HG02678 (cell line): ENCODE measurements around the gene DTX1.

Experiments
- ATAC-seq: cut with Tn5 transposase; IDR thresholded peaks from one replicate; pipeline ENCODE4 v1.9.1; 2021; ENCODE audit warnings: mild to moderate bottlenecking, moderate library complexity; ENCODE audit not compliant: unreplicated experiment

DTX1 gene

GRCh38 chr12:113092607-113093408, 36.3 kb downstream of the DTX1 start:
- peak; percentile 38 for ATAC-seq

GRCh38 chr12:113093409-113094101, 37.0 kb downstream of the DTX1 start:
- no peak for ATAC-seq

- no peak for ATAC-seq
Measured at GRCh38 chr12:113094738-113095137, 38.2 kb downstream of the DTX1 start.

GRCh38 chr12:113095405-113095804, 38.9 kb downstream of the DTX1 start:
- no peak for ATAC-seq

GRCh38 chr12:113096675-113097461, 40.3 kb downstream of the DTX1 start:
- ATAC-seq = no peak

- no peak for ATAC-seq
Measured at GRCh38 chr12:113097716-113098440, 41.3 kb downstream of the DTX1 start.

- peak; percentile 71 for ATAC-seq
Measured at GRCh38 chr12:113098441-113099028, 42.0 kb downstream of the DTX1 start.

GRCh38 chr12:113099364-113099763, 42.8 kb downstream of the DTX1 start:
- no peak for ATAC-seq

GRCh38 chr12:113099764-113100163, 43.2 kb downstream of the DTX1 start:
- ATAC-seq = no peak

- no peak for ATAC-seq
Measured at GRCh38 chr12:113101751-113102150, 45.2 kb downstream of the DTX1 start.

GRCh38 chr12:113102811-113103210, 46.3 kb downstream of the DTX1 start:
- no peak for ATAC-seq

- no peak for ATAC-seq
Measured at GRCh38 chr12:113103756-113104450, 47.4 kb downstream of the DTX1 start.

GRCh38 chr12:113104953-113105510, 48.5 kb downstream of the DTX1 start:
- ATAC-seq = no peak

- no peak for ATAC-seq
Measured at GRCh38 chr12:113105606-113106271, 49.2 kb downstream of the DTX1 start.

- ATAC-seq = no peak
Measured at GRCh38 chr12:113106361-113106760, 49.8 kb downstream of the DTX1 start.

- no peak for ATAC-seq
Measured at GRCh38 chr12:113108308-113108707, 51.8 kb downstream of the DTX1 start.

GRCh38 chr12:113109360-113109759, 52.8 kb downstream of the DTX1 start:
- ATAC-seq = no peak

GRCh38 chr12:113109872-113110599, 53.5 kb downstream of the DTX1 start:
- no peak for ATAC-seq
